IMR-90 (cell line): ENCODE data around the gene NADSYN1. TPM values are rescaled to one million over a fixed set of nuclear protein-coding genes. Genes with fewer than 3 reads are reported as not detected.

ENCODE experiments used
- ATAC-seq: fragments of 200-7000 bp; cut with Tn5 transposase; 2 replicates; pipeline ENCODE4 v1.9.1; 2020; ENCODE audit warnings: low read depth, mild to moderate bottlenecking, moderate library complexity
- BruUV-seq: library from RNA; stranded (reverse); fragments of 400-500 nt; replicated peaks from 2 replicates; lab custom pipeline; 2021; lab: Mats Ljungman, UMichigan
- CTCF ChIA-PET: fragments of 300-600 bp; formaldehyde crosslinking; extraction: SDS; loops from one replicate; lab custom pipeline; 2021; ENCODE audit warnings: antibody characterized with exemption; lab: Yijun Ruan, JAX
- POLR2A ChIA-PET: fragments of 300-600 bp; sonication (Branson Sonifier 250); formaldehyde crosslinking; loops from one replicate; lab custom pipeline; 2022; ENCODE audit warnings: antibody characterized with exemption; ENCODE audit not compliant: unreplicated experiment; lab: Charles Lee
- DNase-seq: peaks from one replicate; pipeline ENCODE4 v3.0.0; 2013
- H2AFZ ChIP-seq: replicated peaks from 2 replicates; pipeline ENCODE3; 2013; ENCODE audit warnings: low read length, mild to moderate bottlenecking; ENCODE audit not compliant: poor library complexity
- H2AK5ac ChIP-seq: 2 replicates; pipeline ENCODE4 v1.6.1; 2013; ENCODE audit warnings: low read depth, low read length, inconsistent platforms
- H2AK9ac ChIP-seq: replicated peaks from 2 replicates; pipeline ENCODE3; 2013; ENCODE audit warnings: mild to moderate bottlenecking, low read depth, low read length, moderate library complexity; ENCODE audit not compliant: poor library complexity
- H2BK120ac ChIP-seq: 2 replicates; pipeline ENCODE4 v1.6.1; 2013; ENCODE audit warnings: low read depth, low read length, inconsistent platforms
- H2BK15ac ChIP-seq: 3 replicates; pipeline ENCODE4 v1.6.1; 2013; ENCODE audit warnings: low read depth, low read length, inconsistent platforms
- H2BK20ac ChIP-seq: 2 replicates; pipeline ENCODE4 v1.6.1; 2013; ENCODE audit warnings: low read depth, mild to moderate bottlenecking, inconsistent platforms, low read length, moderate library complexity
- H2BK5ac ChIP-seq: 2 replicates; pipeline ENCODE4 v1.6.1; 2013; ENCODE audit warnings: mild to moderate bottlenecking, low read depth, low read length, inconsistent platforms; ENCODE audit not compliant: poor library complexity, severe bottlenecking
- H3K14ac ChIP-seq: replicated peaks from 2 replicates; pipeline ENCODE4 v1.6.1; 2013; ENCODE audit warnings: low read depth, low read length, inconsistent platforms
- H3K18ac ChIP-seq: 2 replicates; pipeline ENCODE4 v1.6.1; 2013; ENCODE audit warnings: low read depth, low read length, control low read depth
- H3K23ac ChIP-seq: 2 replicates; pipeline ENCODE4 v1.6.1; 2013; ENCODE audit warnings: low read depth, low read length, inconsistent platforms
- H3K27ac ChIP-seq: 2 replicates; pipeline ENCODE4 v1.5.1; 2013; ENCODE audit warnings: mild to moderate bottlenecking, control low read depth, low read length; ENCODE audit not compliant: insufficient read depth
- H3K27me3 ChIP-seq: 2 replicates; pipeline ENCODE4 v1.6.1; 2013; ENCODE audit warnings: low read length; ENCODE audit not compliant: control insufficient read depth, insufficient read depth
- H3K36me3 ChIP-seq: 2 replicates; pipeline ENCODE4 v1.6.1; 2013; ENCODE audit warnings: low read length, mixed read lengths; ENCODE audit not compliant: control insufficient read depth, insufficient read depth
- H3K4ac ChIP-seq: 2 replicates; pipeline ENCODE4 v1.6.1; 2013; ENCODE audit warnings: low read depth, low read length, inconsistent platforms
- H3K4me1 ChIP-seq: 2 replicates; pipeline ENCODE4 v1.6.1; 2013; ENCODE audit warnings: low read length, mixed read lengths; ENCODE audit not compliant: control insufficient read depth, insufficient read depth
- H3K4me2 ChIP-seq: 2 replicates; pipeline ENCODE4 v1.6.1; 2013; ENCODE audit warnings: low read depth, mild to moderate bottlenecking, control low read depth, low read length, moderate library complexity
- H3K4me3 ChIP-seq: 2 replicates; pipeline ENCODE4 v1.5.1; 2013; ENCODE audit warnings: low read depth, mild to moderate bottlenecking, control low read depth, low read length, moderate library complexity; ENCODE audit not compliant: insufficient read depth
- H3K56ac ChIP-seq: 2 replicates; pipeline ENCODE4 v1.6.1; 2013; ENCODE audit warnings: low read length, inconsistent platforms; ENCODE audit not compliant: insufficient read depth; ENCODE audit errors: extremely low read depth
- H3K79me1 ChIP-seq, 2 experiments: 2 replicates each; pipeline ENCODE4 v1.6.1; 2013; ENCODE audit warnings: low read length in 2 of 2, inconsistent platforms in 1 of 2, low read depth in 1 of 2
- H3K9ac ChIP-seq: 2 replicates; pipeline ENCODE4 v1.6.1; 2013; ENCODE audit warnings: low read depth, low read length, control low read depth
- H3K9me1 ChIP-seq: 2 replicates; pipeline ENCODE4 v1.6.1; 2013; ENCODE audit warnings: low read length, inconsistent platforms; ENCODE audit not compliant: insufficient read depth
- H3K9me3 ChIP-seq: 2 replicates; pipeline ENCODE4 v1.6.1; 2013; ENCODE audit warnings: low read length; ENCODE audit not compliant: control insufficient read depth, insufficient read depth
- H4K20me1 ChIP-seq: 2 replicates; pipeline ENCODE4 v1.6.1; 2013; ENCODE audit warnings: low read length, inconsistent platforms; ENCODE audit not compliant: insufficient read depth
- H4K5ac ChIP-seq: 2 replicates; pipeline ENCODE4 v1.6.1; 2013; ENCODE audit warnings: mild to moderate bottlenecking, low read depth, low read length, control low read depth
- H4K8ac ChIP-seq, 2 experiments: 2 replicates each; pipeline ENCODE4 v1.6.1; 2013; ENCODE audit warnings: low read depth in 2 of 2, low read length in 2 of 2, control low read depth in 1 of 2, inconsistent platforms in 1 of 2
- H4K91ac ChIP-seq: 2 replicates; pipeline ENCODE4 v1.6.1; 2013; ENCODE audit warnings: low read depth, low read length, inconsistent platforms; ENCODE audit not compliant: insufficient read depth
- ELK1 ChIP-seq: fragments of 150-350 bp; IDR thresholded peaks from 2 replicates; pipeline ENCODE4 v1.6.1; 2016; ENCODE audit warnings: low read depth, mild to moderate bottlenecking, low read length, moderate library complexity, borderline replicate concordance
- POLR2A ChIP-seq: IDR thresholded peaks from 2 replicates; pipeline ENCODE4 v1.6.1; 2012; ENCODE audit warnings: mild to moderate bottlenecking, low read depth, low read length
- RCOR1 ChIP-seq: IDR thresholded peaks from 2 replicates; pipeline ENCODE4 v1.6.1; 2012; ENCODE audit warnings: mild to moderate bottlenecking, low read length, improper control_type of control experiment; ENCODE audit not compliant: insufficient replicate concordance
- SMC3 ChIP-seq: fragments of 150-350 bp; IDR thresholded peaks from 2 replicates; pipeline ENCODE4 v1.6.1; 2016; ENCODE audit warnings: low read depth, mild to moderate bottlenecking, antibody characterized with exemption, low read length, moderate library complexity
- WGBS, 2 experiments: methylation state at CpG; one replicate each; pipeline versions ENCODE4 v1.1.5 to v1.1.7; 2013; ENCODE audit warnings: missing lambda C conversion rate in 2 of 2; ENCODE audit not compliant: insufficient read length in 1 of 2; ENCODE audit errors: extremely low coverage in 2 of 2; 5-methylcytosine and 5-hydroxymethylcytosine counted together
- dilution Hi-C: fragments of 300-500 bp; cut with HindIII; formaldehyde crosslinking; loops from one replicate; pipeline ENCODE4 v1.14.3; 2018; ENCODE audit warnings: low sequenced_read_pairs; ENCODE audit not compliant: unreplicated experiment
- in situ Hi-C: fragments of 300-500 bp; cut with MboI; formaldehyde crosslinking; loops from 3 replicates; pipeline ENCODE4 v1.14.3; 2019; ENCODE audit warnings: low sequenced_read_pairs, inconsistent platforms, mixed read lengths
- intact Hi-C: fragments of 100-400 bp; cut with micrococcal nuclease; formaldehyde crosslinking; loops from 2 replicates; pipeline ENCODE4 v1.10.0; 2022
- polyA plus RNA-seq, 3 experiments: library from polyadenylated mRNA; depleted of rRNA; stranded (reverse); fragments of >200 nt; gene quantifications; 2 replicates each; pipeline ENCODE4 v1.2.3, GENCODE V29; 2012; ENCODE audit warnings: low replicate concordance in 1 of 3
- total RNA-seq: library from RNA; depleted of rRNA; stranded (reverse); fragments of >200 nt; gene quantifications from 2 replicates; pipeline ENCODE4 v1.2.3, GENCODE V29; 2012

NADSYN1 gene
- total and polyA plus RNA-seq, 2 of the 4 experiments (the other 2 are of a cell fraction), result 69.5 to 70.4 TPM

DNA sequence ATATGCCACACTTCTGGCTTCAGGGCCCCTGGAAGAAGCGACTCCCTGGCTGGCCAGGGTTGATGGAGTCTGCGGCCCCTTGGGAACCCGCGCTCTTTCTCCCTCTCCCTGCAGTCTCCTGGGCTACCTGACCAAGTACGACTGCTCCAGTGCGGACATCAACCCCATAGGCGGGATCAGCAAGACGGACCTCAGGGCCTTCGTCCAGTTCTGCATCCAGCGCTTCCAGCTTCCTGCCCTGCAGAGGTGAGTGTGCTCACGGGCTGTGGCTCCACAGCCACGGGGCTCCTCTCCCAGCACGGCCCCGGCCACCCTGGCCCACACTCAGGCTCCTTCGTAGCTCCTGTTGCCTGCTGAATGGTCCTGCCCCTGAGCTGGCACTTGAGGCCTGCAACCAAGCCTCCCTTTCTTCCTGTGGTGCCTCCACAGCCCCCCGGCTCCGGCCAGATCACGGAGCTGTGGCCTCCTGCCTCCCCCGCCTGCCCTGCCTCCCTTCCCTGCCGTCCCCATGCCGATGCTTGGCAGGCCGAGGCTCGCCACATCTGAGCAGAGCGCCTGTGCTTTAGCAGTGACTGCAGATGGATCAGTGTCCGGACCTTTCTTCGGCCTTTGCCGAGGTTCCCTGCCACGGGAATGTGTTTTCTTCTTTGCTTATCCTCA, 37.9 kb downstream of the NADSYN1 start:
- Histone ChIP-seq H3K23ac (no peak overlapping the region), H3K27ac (no peak overlapping the region), H3K9me1 (peaks cover 27% of the 10 kb centered on the region), H3K4ac (no peak overlapping the region), H4K8ac (no peak overlapping the region), H3K18ac (no peak overlapping the region), H3K27me3 (no peaks in the 10 kb centered on the region), H3K56ac (no peak overlapping the region), H3K9me3 (no peaks in the 10 kb centered on the region), H2BK20ac (no peak overlapping the region), H2AK5ac (no peak overlapping the region), H3K9ac (no peak overlapping the region), H4K91ac (no peak overlapping the region), H3K4me1 (peaks cover 11% of the 10 kb centered on the region; the same call in 1 of the 2 replicates), H4K5ac (no peak overlapping the region), H2AK9ac (no peak overlapping the region), H3K4me3 (no peak overlapping the region), H2BK120ac (no peak overlapping the region), H4K20me1 (no peaks in the 10 kb centered on the region), H3K36me3 (peaks cover 40% of the 10 kb centered on the region), H3K79me1 (peaks cover 4 to 5% of the 10 kb centered on the region in 2 experiments; a peak in 2 of 4 replicates), H3K4me2 (no peak overlapping the region), H2BK15ac (no peak overlapping the region), H3K14ac (no peak overlapping the region), H2BK5ac (no peak overlapping the region), H2AFZ (no peak overlapping the region)
- dilution Hi-C loops, result no loop called here
- POLR2A ChIA-PET, result no interaction called here
- no TSS peak for BruUV-seq
- 100% methylated on average over 11 of the region's 28 CpGs; no CpG with 5 or more reads in 1 of the 2 experiments for WGBS, 2 experiments
- ATAC-seq (no peak), DNase-seq (no peak)
- intact Hi-C loops, result no loop called here
- CTCF ChIA-PET, result no interaction called here
- in situ Hi-C loops, result no loop called here
- TF ChIP-seq ELK1 (no peak), POLR2A (no peak), SMC3 (no peak), RCOR1 (no peak)
